GM12878 (cell line): ENCODE measurements around the gene TK1. TPM values are rescaled to one million over a fixed set of nuclear protein-coding genes. Genes with fewer than 3 reads are reported as not detected.

Experiments used
- ATAC-seq: fragments of 200-7000 bp; cut with Tn5 transposase; 3 replicates; pipeline ENCODE4 v1.9.1; 2020; ENCODE audit warnings: mild to moderate bottlenecking, moderate library complexity
- BruUV-seq: library from RNA; stranded (reverse); fragments of 400-500 nt; replicated peaks from 2 replicates; lab custom pipeline; 2021; lab: Mats Ljungman, UMichigan
- CTCF ChIA-PET: fragments of 300-600 bp; sonication (Branson Sonifier 250); formaldehyde crosslinking; extraction: SDS; loops from one replicate; lab custom pipeline; 2021; ENCODE audit warnings: inconsistent platforms; lab: Yijun Ruan, JAX
- POLR2A ChIA-PET: fragments of 350-600 bp; formaldehyde crosslinking; extraction: SDS; loops from one replicate; lab custom pipeline; 2021; ENCODE audit warnings: inconsistent platforms; lab: Charles Lee
- RAD21 ChIA-PET: fragments of 300-600 bp; sonication (Branson Sonifier 250); formaldehyde crosslinking; loops from one replicate; lab custom pipeline; 2023; ENCODE audit warnings: antibody characterized with exemption; ENCODE audit not compliant: unreplicated experiment; lab: Charles Lee
- SMC1A ChIA-PET: fragments of 300-600 bp; sonication (Branson Sonifier 250); formaldehyde crosslinking; loops from one replicate; lab custom pipeline; 2023; ENCODE audit not compliant: unreplicated experiment, uncharacterized antibody; lab: Charles Lee
- DNase-seq: peaks from one replicate; pipeline ENCODE4 v3.0.0-alpha.2; 2011; ENCODE audit warnings: low read depth, low spot score
- FAIRE-seq: peaks from 3 replicates; lab custom pipeline; 2011; peaks lifted over from hg19 to GRCh38; lab: Jason Lieb, UNC
- H2AFZ ChIP-seq: 2 replicates; pipeline ENCODE4 v1.6.0; 2011; ENCODE audit warnings: low read depth, low read length, control low read depth; ENCODE audit not compliant: control insufficient read depth
- H3K27ac ChIP-seq: 2 replicates; pipeline ENCODE4 v1.5.1; 2011; ENCODE audit warnings: control low read depth; ENCODE audit not compliant: control insufficient read depth, insufficient read depth
- H3K27me3 ChIP-seq, 2 experiments: replicated peaks in 1 of 2; 2 replicates each; pipeline versions ENCODE4 v1.6.0 to v1.6.1; 2011; ENCODE audit warnings: low read length in 1 of 2; ENCODE audit not compliant: control insufficient read depth in 2 of 2, insufficient read depth in 2 of 2
- H3K36me3 ChIP-seq, 2 experiments: 2 replicates each; pipeline ENCODE4 v1.5.1; 2011; ENCODE audit warnings: low read length in 1 of 2; ENCODE audit not compliant: control insufficient read depth in 2 of 2, insufficient read depth in 2 of 2
- H3K4me1 ChIP-seq: 2 replicates; pipeline ENCODE4 v1.6.1; 2011; ENCODE audit warnings: mild to moderate bottlenecking, low read length, moderate library complexity, mixed read lengths; ENCODE audit not compliant: control insufficient read depth, insufficient read depth
- H3K4me2 ChIP-seq: 2 replicates; pipeline ENCODE4 v1.6.0; 2011; ENCODE audit warnings: control low read depth; ENCODE audit not compliant: control insufficient read depth, insufficient read depth
- H3K4me3 ChIP-seq: fragments of 200-600 bp; sonication (generic); 2 replicates; pipeline ENCODE4 v1.5.1; 2016
- H3K79me2 ChIP-seq: 2 replicates; pipeline ENCODE4 v1.6.0; 2011; ENCODE audit warnings: low read length; ENCODE audit not compliant: control insufficient read depth, insufficient read depth
- H3K9ac ChIP-seq: 2 replicates; pipeline ENCODE4 v1.8.0; 2011; ENCODE audit warnings: low read length, control low read depth, mixed read lengths; ENCODE audit not compliant: control insufficient read depth, insufficient read depth
- H3K9me3 ChIP-seq: replicated peaks from 3 replicates; pipeline ENCODE4 v1.5.1; 2011; ENCODE audit warnings: mild to moderate bottlenecking, low read length; ENCODE audit not compliant: control insufficient read depth, insufficient read depth
- H4K20me1 ChIP-seq: 2 replicates; pipeline ENCODE4 v1.6.0; 2011; ENCODE audit not compliant: control insufficient read depth, insufficient read depth
- BCLAF1 ChIP-seq: fragments of 450-650 bp; IDR thresholded peaks from 2 replicates; pipeline ENCODE4 v1.6.1; 2017; ENCODE audit warnings: antibody characterized with exemption, mild to moderate bottlenecking, moderate library complexity
- CREM ChIP-seq: IDR thresholded peaks from 2 replicates; pipeline ENCODE4 v1.6.1; 2014; ENCODE audit warnings: antibody characterized with exemption, low read depth
- FOS ChIP-seq: IDR thresholded peaks from 3 replicates; pipeline ENCODE4 v1.6.1; 2011; ENCODE audit warnings: borderline replicate concordance; ENCODE audit not compliant: insufficient read length; ENCODE audit errors: extremely low read depth
- MEF2A ChIP-seq: IDR thresholded peaks from 2 replicates; pipeline ENCODE4 v1.6.1; 2011; ENCODE audit warnings: low read depth, mild to moderate bottlenecking, low read length, moderate library complexity; ENCODE audit not compliant: insufficient read depth
- MTA2 ChIP-seq: fragments of 450-650 bp; IDR thresholded peaks from 2 replicates; pipeline ENCODE4 v1.6.1; 2016; ENCODE audit warnings: low read depth, mild to moderate bottlenecking, moderate library complexity
- MYC ChIP-seq: IDR thresholded peaks from 2 replicates; pipeline ENCODE4 v1.6.1; 2011; ENCODE audit warnings: mild to moderate bottlenecking, low read length, moderate library complexity, inconsistent platforms; ENCODE audit not compliant: insufficient read depth, insufficient replicate concordance, insufficient read length, severe bottlenecking
- NRF1 ChIP-seq: conservative IDR thresholded peaks from 2 replicates; pipeline ENCODE4 v1.6.1; 2011; ENCODE audit warnings: mild to moderate bottlenecking, low read depth, low read length, improper control_type of control experiment
- POLR2AphosphoS5 ChIP-seq: IDR thresholded peaks from 2 replicates; pipeline ENCODE4 v1.6.1; 2011; ENCODE audit warnings: mild to moderate bottlenecking, low read length, inconsistent platforms
- ZZZ3 ChIP-seq: IDR thresholded peaks from 2 replicates; pipeline ENCODE4 v1.6.1; 2011; ENCODE audit warnings: low read depth; ENCODE audit not compliant: control insufficient read depth, insufficient read length
- WGBS: methylation state at CpG from one replicate; pipeline ENCODE4 v1.1.6; 2016; ENCODE audit warnings: low lambda C conversion rate; ENCODE audit not compliant: insufficient replicate concordance, insufficient coverage; ENCODE audit errors: missing lambda C conversion rate; 5-methylcytosine and 5-hydroxymethylcytosine counted together
- in situ Hi-C: fragments of 300-500 bp; cut with MboI; formaldehyde crosslinking; loops from 9 replicates; pipeline ENCODE4 v1.14.3; 2018; ENCODE audit warnings: mixed read lengths
- intact Hi-C: fragments of 100-400 bp; cut with micrococcal nuclease; formaldehyde crosslinking; loops from one replicate; pipeline ENCODE4 v1.14.2; 2022; ENCODE audit not compliant: unreplicated experiment
- polyA plus RNA-seq, 11 experiments: library from polyadenylated mRNA; depleted of rRNA in 4 of 11; unstranded in 6 of 11; stranded (reverse) in 5 of 11; fragments of >200 nt; fragmentation: Nextera tagmentation in 4 of 11; fragmentation: Illumina TruSeq in 1 of 11; extraction: Ambion mirVana in 4 of 11; extraction: Trizol in 1 of 11; gene quantifications; 1 replicate in 1 of 11; 2 replicates in 10 of 11; pipeline versions ENCODE4 v1.2.1 to v1.2.3, GENCODE V29; 2011 to 2016; ENCODE audit warnings: inconsistent platforms in 2 of 11, missing spikeins in 2 of 11, low read depth in 1 of 11
- total RNA-seq, 4 experiments: library from RNA; depleted of rRNA in 3 of 4; stranded (reverse); fragments of >200 nt in 3 of 4; fragmentation: Illumina TruSeq in 1 of 4; extraction: Trizol in 1 of 4; gene quantifications; 2 replicates each; pipeline versions ENCODE4 v1.2.1 to v1.2.3, GENCODE V29; 2013 to 2021
- TF ChIP-seq, protein P1 (sequence below): fragments of 450-650 bp; IDR thresholded peaks from 2 replicates; pipeline ENCODE4 v1.6.1; 2018; ENCODE audit warnings: mild to moderate bottlenecking, low read depth, moderate library complexity; ENCODE audit not compliant: partially characterized antibody
- TF ChIP-seq, protein P2 (sequence below): fragments of 150-350 bp; IDR thresholded peaks from 2 replicates; pipeline ENCODE4 v1.6.1; 2014; ENCODE audit warnings: mild to moderate bottlenecking, low read depth, low read length
- TF ChIP-seq, protein P3 (sequence below): IDR thresholded peaks from 2 replicates; pipeline ENCODE4 v1.6.1; 2012; ENCODE audit warnings: low read depth, low read length, improper control_type of control experiment

The TK1 gene
- total and polyA plus RNA-seq, 10 of the 15 experiments (the other 5 are each of a cell fraction or from before 2014, with no cell fraction given), result 4.6 to 175 (median 77.9) TPM

- peak overlapping the region; percentile 69 for H3K4me2 ChIP-seq
- no peaks in the 10 kb centered on the region for H3K36me3 ChIP-seq
- H3K79me2 ChIP-seq, result no peaks in the 10 kb centered on the region; the same call in 1 of the 2 replicates
- peak overlapping the region; percentile 69 for H3K9ac ChIP-seq
- no peaks in the 10 kb centered on the region for H3K27me3 ChIP-seq
- no peaks in the 10 kb centered on the region for H4K20me1 ChIP-seq
- H3K4me1 ChIP-seq, result peaks cover 64% of the 10 kb centered on the region
- peak overlapping the region; percentile 93 for H3K27ac ChIP-seq
- FAIRE-seq, result peak; percentile 98
- no peaks in the 10 kb centered on the region for H3K9me3 ChIP-seq
- RAD21 ChIA-PET, result interaction anchor here (0.6 to 3.8 kb wide), 6 partner anchors 10 to 27 kb away, joined by 3 to 29 read pairs (median 8); partner anchors contain the start of gene C17orf99
- DNase-seq, result peak; percentile 97
- in situ Hi-C loops, result loop anchor here (10.0 to 25.0 kb wide), 2 partner anchors 700 to 1893 kb away; partner anchors contain the start of gene UBALD2
- POLR2A ChIA-PET, result interaction anchor here (0.6 to 2.6 kb wide), 12 partner anchors 9 to 658 kb away, joined by 3 to 14 read pairs (median 5); partner anchors contain the start of genes C17orf99, TMC6 and TMC8
- BruUV-seq, result no TSS peak
- intact Hi-C loops, result loop anchor here (2.0 to 10.0 kb wide), 2 partner anchors 14 to 710 kb away; partner anchors contain the start of gene SYNGR2
- peak overlapping the region; percentile 20 for H2AFZ ChIP-seq
- peak; percentile 80 for ATAC-seq
- CTCF ChIA-PET, result interaction anchor here (1.0 to 1.4 kb wide), 3 partner anchors 14 to 21 kb away, joined by 3 to 4 read pairs (median 4); no protein-coding TSS in a partner anchor
- H3K4me3 ChIP-seq, result no peak overlapping the region
- SMC1A ChIA-PET, result interaction anchor here (0.6 to 1.7 kb wide), 7 partner anchors 11 to 69 kb away, joined by 3 to 5 read pairs (median 3); partner anchors contain the start of gene SYNGR2
- 15% methylated on average over 11 of the region's 11 CpGs for WGBS
- TF ChIP-seq NRF1 (no peak), CREM (peak; percentile 89), POLR2AphosphoS5 (peak; percentile 86), MTA2 (peak; percentile 70; the same call in 1 of the 2 replicates), BCLAF1 (peak; percentile 90), MEF2A (0 out of 2 replicates have a peak, but pooled peaks have one; percentile 2), MYC (no peak), FOS (no peak), ZZZ3 (no peak)
- TF ChIP-seq, protein P1, sequence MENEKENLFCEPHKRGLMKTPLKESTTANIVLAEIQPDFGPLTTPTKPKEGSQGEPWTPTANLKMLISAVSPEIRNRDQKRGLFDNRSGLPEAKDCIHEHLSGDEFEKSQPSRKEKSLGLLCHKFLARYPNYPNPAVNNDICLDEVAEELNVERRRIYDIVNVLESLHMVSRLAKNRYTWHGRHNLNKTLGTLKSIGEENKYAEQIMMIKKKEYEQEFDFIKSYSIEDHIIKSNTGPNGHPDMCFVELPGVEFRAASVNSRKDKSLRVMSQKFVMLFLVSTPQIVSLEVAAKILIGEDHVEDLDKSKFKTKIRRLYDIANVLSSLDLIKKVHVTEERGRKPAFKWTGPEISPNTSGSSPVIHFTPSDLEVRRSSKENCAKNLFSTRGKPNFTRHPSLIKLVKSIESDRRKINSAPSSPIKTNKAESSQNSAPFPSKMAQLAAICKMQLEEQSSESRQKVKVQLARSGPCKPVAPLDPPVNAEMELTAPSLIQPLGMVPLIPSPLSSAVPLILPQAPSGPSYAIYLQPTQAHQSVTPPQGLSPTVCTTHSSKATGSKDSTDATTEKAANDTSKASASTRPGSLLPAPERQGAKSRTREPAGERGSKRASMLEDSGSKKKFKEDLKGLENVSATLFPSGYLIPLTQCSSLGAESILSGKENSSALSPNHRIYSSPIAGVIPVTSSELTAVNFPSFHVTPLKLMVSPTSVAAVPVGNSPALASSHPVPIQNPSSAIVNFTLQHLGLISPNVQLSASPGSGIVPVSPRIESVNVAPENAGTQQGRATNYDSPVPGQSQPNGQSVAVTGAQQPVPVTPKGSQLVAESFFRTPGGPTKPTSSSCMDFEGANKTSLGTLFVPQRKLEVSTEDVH, result peak; percentile 69
- TF ChIP-seq, protein P2, sequence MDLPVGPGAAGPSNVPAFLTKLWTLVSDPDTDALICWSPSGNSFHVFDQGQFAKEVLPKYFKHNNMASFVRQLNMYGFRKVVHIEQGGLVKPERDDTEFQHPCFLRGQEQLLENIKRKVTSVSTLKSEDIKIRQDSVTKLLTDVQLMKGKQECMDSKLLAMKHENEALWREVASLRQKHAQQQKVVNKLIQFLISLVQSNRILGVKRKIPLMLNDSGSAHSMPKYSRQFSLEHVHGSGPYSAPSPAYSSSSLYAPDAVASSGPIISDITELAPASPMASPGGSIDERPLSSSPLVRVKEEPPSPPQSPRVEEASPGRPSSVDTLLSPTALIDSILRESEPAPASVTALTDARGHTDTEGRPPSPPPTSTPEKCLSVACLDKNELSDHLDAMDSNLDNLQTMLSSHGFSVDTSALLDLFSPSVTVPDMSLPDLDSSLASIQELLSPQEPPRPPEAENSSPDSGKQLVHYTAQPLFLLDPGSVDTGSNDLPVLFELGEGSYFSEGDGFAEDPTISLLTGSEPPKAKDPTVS, result no peak
- TF ChIP-seq, protein P3, sequence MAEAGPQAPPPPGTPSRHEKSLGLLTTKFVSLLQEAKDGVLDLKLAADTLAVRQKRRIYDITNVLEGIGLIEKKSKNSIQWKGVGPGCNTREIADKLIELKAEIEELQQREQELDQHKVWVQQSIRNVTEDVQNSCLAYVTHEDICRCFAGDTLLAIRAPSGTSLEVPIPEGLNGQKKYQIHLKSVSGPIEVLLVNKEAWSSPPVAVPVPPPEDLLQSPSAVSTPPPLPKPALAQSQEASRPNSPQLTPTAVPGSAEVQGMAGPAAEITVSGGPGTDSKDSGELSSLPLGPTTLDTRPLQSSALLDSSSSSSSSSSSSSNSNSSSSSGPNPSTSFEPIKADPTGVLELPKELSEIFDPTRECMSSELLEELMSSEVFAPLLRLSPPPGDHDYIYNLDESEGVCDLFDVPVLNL, result no peak
Observed at GRCh38 chr17:78154903-78155811, 31.7 kb downstream of the TK1 start.
